HCT116 (cell line): Measurements from ENCODE around the gene IL1RAPL2.

ENCODE experiments used
- EZH2 ChIP-seq: fragments of 200-600 bp; sonication (generic); IDR thresholded peaks from 2 replicates; pipeline ENCODE4 v1.6.1; 2017; ENCODE audit warnings: antibody characterized with exemption, mixed run types
- FOSL1 ChIP-seq: IDR thresholded peaks from 2 replicates; pipeline ENCODE4 v1.6.1; 2012; ENCODE audit warnings: low read depth
- JUND ChIP-seq: IDR thresholded peaks from 2 replicates; pipeline ENCODE4 v1.6.1; 2012
- MAX ChIP-seq: IDR thresholded peaks from 2 replicates; pipeline ENCODE4 v1.6.1; 2012
- POLR2A ChIP-seq: IDR thresholded peaks from 2 replicates; pipeline ENCODE4 v1.7.0; 2011; ENCODE audit warnings: borderline replicate concordance; ENCODE audit not compliant: insufficient read depth, insufficient read length; ENCODE audit errors: extremely low read depth
- POLR2AphosphoS5 ChIP-seq: IDR thresholded peaks from 2 replicates; pipeline ENCODE4 v1.6.1; 2011; ENCODE audit warnings: mild to moderate bottlenecking, low read depth, low read length, moderate library complexity
- SIN3A ChIP-seq: IDR thresholded peaks from 2 replicates; pipeline ENCODE4 v1.6.1; 2012; ENCODE audit warnings: low read depth
- SRF ChIP-seq: IDR thresholded peaks from 2 replicates; pipeline ENCODE4 v1.6.1; 2012; ENCODE audit warnings: low read depth
- TCF7L2 ChIP-seq: IDR thresholded peaks from 2 replicates; pipeline ENCODE4 v1.7.0; 2011; ENCODE audit warnings: borderline replicate concordance, inconsistent platforms; ENCODE audit not compliant: insufficient read depth, insufficient read length; ENCODE audit errors: extremely low read depth
- YY1 ChIP-seq: IDR thresholded peaks from 2 replicates; pipeline ENCODE4 v1.6.1; 2011; ENCODE audit warnings: low read length, low read depth, moderate library complexity, mild to moderate bottlenecking; ENCODE audit not compliant: insufficient replicate concordance; ENCODE audit errors: extremely low read depth
- ZBTB33 ChIP-seq: IDR thresholded peaks from 2 replicates; pipeline ENCODE4 v1.6.1; 2011; ENCODE audit warnings: mild to moderate bottlenecking, low read length, moderate library complexity; ENCODE audit not compliant: insufficient replicate concordance; ENCODE audit errors: extremely low read depth
- ZNF274 ChIP-seq: fragments of 200-500 bp; sonication (Bioruptor generic); IDR thresholded peaks from 2 replicates; pipeline ENCODE4 v1.6.1; 2014; ENCODE audit warnings: mild to moderate bottlenecking, low read depth, low read length, inconsistent platforms
- TF ChIP-seq, protein P1 (sequence below), 3 experiments: fragments of 200-600 bp in 1 of 3; sonication (generic) in 1 of 3; IDR thresholded peaks in 2 of 3; conservative IDR thresholded peaks in 1 of 3; 2 replicates each; pipeline ENCODE4 v1.5.1; 2012 to 2017; ENCODE audit warnings: low read depth in 2 of 3, low read length in 2 of 3, antibody characterized with exemption in 1 of 3, borderline replicate concordance in 1 of 3, control low read depth in 1 of 3, mild to moderate bottlenecking in 1 of 3, mixed read lengths in 1 of 3, mixed run types in 1 of 3, moderate library complexity in 1 of 3; ENCODE audit not compliant: insufficient read depth in 1 of 3
- TF ChIP-seq, protein P2 (sequence below): IDR thresholded peaks from 2 replicates; pipeline ENCODE4 v1.6.1; 2012; ENCODE audit warnings: low read depth

DNA sequence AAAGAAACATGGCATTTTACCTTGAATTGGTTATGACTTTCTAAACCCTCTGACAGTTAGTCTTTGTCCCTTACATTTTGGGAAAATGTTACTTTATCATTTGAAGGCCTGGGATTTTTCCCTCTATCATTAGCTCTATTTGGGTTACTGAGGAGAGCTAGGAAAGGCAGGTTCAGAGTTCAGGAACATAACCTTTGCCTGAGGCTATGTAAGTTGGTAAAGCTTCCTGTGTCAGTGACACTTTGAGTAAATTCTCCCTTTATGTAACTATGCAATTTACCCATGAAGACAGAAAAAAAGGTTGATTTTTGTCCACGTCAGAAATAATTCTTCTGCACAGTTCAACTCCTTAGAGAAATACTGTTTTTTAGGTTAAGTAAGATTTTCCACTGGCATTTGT is 1084.6 kb downstream of the IL1RAPL2 start:
- TF ChIP-seq, protein P1, sequence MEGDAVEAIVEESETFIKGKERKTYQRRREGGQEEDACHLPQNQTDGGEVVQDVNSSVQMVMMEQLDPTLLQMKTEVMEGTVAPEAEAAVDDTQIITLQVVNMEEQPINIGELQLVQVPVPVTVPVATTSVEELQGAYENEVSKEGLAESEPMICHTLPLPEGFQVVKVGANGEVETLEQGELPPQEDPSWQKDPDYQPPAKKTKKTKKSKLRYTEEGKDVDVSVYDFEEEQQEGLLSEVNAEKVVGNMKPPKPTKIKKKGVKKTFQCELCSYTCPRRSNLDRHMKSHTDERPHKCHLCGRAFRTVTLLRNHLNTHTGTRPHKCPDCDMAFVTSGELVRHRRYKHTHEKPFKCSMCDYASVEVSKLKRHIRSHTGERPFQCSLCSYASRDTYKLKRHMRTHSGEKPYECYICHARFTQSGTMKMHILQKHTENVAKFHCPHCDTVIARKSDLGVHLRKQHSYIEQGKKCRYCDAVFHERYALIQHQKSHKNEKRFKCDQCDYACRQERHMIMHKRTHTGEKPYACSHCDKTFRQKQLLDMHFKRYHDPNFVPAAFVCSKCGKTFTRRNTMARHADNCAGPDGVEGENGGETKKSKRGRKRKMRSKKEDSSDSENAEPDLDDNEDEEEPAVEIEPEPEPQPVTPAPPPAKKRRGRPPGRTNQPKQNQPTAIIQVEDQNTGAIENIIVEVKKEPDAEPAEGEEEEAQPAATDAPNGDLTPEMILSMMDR (IDR thresholded peaks at IDR 0.05 in 2 of 3, conservative IDR thresholded peaks at IDR 0.05 in 1 of 3; ENCODE audit: borderline replicate concordance in 1 of 3, insufficient read depth in 1 of 3, low read depth in 2 of 3, low read length in 2 of 3): no peak
- TF ChIP-seq SRF (no peak), TCF7L2 (no peak), POLR2AphosphoS5 (no peak), FOSL1 (no peak), YY1 (no peak), SIN3A (no peak), POLR2A (no peak), MAX (no peak), ZNF274 (no peak), ZBTB33 (no peak), EZH2 (no peak), JUND (no peak)
- TF ChIP-seq, protein P2, sequence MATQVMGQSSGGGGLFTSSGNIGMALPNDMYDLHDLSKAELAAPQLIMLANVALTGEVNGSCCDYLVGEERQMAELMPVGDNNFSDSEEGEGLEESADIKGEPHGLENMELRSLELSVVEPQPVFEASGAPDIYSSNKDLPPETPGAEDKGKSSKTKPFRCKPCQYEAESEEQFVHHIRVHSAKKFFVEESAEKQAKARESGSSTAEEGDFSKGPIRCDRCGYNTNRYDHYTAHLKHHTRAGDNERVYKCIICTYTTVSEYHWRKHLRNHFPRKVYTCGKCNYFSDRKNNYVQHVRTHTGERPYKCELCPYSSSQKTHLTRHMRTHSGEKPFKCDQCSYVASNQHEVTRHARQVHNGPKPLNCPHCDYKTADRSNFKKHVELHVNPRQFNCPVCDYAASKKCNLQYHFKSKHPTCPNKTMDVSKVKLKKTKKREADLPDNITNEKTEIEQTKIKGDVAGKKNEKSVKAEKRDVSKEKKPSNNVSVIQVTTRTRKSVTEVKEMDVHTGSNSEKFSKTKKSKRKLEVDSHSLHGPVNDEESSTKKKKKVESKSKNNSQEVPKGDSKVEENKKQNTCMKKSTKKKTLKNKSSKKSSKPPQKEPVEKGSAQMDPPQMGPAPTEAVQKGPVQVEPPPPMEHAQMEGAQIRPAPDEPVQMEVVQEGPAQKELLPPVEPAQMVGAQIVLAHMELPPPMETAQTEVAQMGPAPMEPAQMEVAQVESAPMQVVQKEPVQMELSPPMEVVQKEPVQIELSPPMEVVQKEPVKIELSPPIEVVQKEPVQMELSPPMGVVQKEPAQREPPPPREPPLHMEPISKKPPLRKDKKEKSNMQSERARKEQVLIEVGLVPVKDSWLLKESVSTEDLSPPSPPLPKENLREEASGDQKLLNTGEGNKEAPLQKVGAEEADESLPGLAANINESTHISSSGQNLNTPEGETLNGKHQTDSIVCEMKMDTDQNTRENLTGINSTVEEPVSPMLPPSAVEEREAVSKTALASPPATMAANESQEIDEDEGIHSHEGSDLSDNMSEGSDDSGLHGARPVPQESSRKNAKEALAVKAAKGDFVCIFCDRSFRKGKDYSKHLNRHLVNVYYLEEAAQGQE: no peak
